Gastroesophageal sphincter (tissue), 4 donors: ENCODE results near the gene FLYWCH2. TPM values are rescaled to one million over a fixed set of nuclear protein-coding genes. Genes with fewer than 3 reads are reported as not detected.

Experiments used
- ATAC-seq: fragments of 150-250 bp; one replicate; pipeline ENCODE4 v1.9.1; 2016; ENCODE audit warnings: mild to moderate bottlenecking, moderate library complexity
- H3K27ac ChIP-seq, 4 donors: fragments of 200-600 bp; sonication (generic) in 3 of 4; 1 replicate in 3 of 4; 2 replicates in 1 of 4; pipeline ENCODE4 v1.5.1; 2016 to 2019
- H3K27me3 ChIP-seq: fragments of 200-600 bp; sonication (generic); one replicate; pipeline ENCODE4 v1.5.1; 2019
- H3K36me3 ChIP-seq, 2 donors: fragments of 200-600 bp; sonication (generic); one replicate each; pipeline ENCODE4 v1.5.1; 2019; ENCODE audit warnings: control low read depth in 1 of 2
- H3K4me1 ChIP-seq, 3 donors: fragments of 200-600 bp; sonication (generic); 1 replicate in 2 of 3; 2 replicates in 1 of 3; pipeline ENCODE4 v1.5.1; 2016 to 2019; ENCODE audit warnings: control low read depth in 2 of 3
- H3K4me3 ChIP-seq, 2 donors: fragments of 200-600 bp; sonication (generic); one replicate each; pipeline ENCODE4 v1.5.1; 2019; ENCODE audit warnings: mild to moderate bottlenecking in 1 of 2, moderate library complexity in 1 of 2
- H3K9me3 ChIP-seq, 3 donors: fragments of 200-600 bp; sonication (generic); one replicate each; pipeline ENCODE4 v1.5.1; 2017 to 2019; ENCODE audit warnings: control low read depth in 2 of 3
- EP300 ChIP-seq: sonication (generic); formaldehyde crosslinking; IDR thresholded peaks from one replicate; pipeline ENCODE4 v1.6.1; 2017; ENCODE audit warnings: antibody characterized with exemption, mild to moderate bottlenecking
- POLR2A ChIP-seq, 2 donors: fragments of 450-650 bp; IDR thresholded peaks; one replicate each; pipeline ENCODE4 v1.6.1; 2017; ENCODE audit warnings: antibody characterized with exemption in 2 of 2, mild to moderate bottlenecking in 2 of 2, moderate library complexity in 1 of 2
- POLR2AphosphoS5 ChIP-seq: sonication (generic); formaldehyde crosslinking; IDR thresholded peaks from one replicate; pipeline ENCODE4 v1.6.1; 2017; ENCODE audit warnings: antibody characterized with exemption
- WGBS, 2 donors: methylation state at CpG; one replicate each; pipeline ENCODE4 v1.1.5; 2018; ENCODE audit warnings: low coverage in 1 of 2; 5-methylcytosine and 5-hydroxymethylcytosine counted together
- total RNA-seq, 4 donors: library from RNA; depleted of rRNA; stranded (reverse); fragments of >200 nt; gene quantifications; one replicate each; pipeline ENCODE4 v1.1.0, GENCODE V29; 2016
- TF ChIP-seq, protein P1 (sequence below), 4 experiments: fragments of 200-600 bp in 2 of 4; fragments of 450-650 bp in 2 of 4; sonication (generic) in 1 of 4; IDR thresholded peaks; one replicate each; pipeline ENCODE4 v1.5.1; 2017 to 2019; ENCODE audit warnings: antibody characterized with exemption in 4 of 4, mild to moderate bottlenecking in 2 of 4, moderate library complexity in 2 of 4

The FLYWCH2 gene
- total RNA-seq, 4 donors from 2014 or later = 21.9 to 69.1 (median 38.8) TPM

DNA sequence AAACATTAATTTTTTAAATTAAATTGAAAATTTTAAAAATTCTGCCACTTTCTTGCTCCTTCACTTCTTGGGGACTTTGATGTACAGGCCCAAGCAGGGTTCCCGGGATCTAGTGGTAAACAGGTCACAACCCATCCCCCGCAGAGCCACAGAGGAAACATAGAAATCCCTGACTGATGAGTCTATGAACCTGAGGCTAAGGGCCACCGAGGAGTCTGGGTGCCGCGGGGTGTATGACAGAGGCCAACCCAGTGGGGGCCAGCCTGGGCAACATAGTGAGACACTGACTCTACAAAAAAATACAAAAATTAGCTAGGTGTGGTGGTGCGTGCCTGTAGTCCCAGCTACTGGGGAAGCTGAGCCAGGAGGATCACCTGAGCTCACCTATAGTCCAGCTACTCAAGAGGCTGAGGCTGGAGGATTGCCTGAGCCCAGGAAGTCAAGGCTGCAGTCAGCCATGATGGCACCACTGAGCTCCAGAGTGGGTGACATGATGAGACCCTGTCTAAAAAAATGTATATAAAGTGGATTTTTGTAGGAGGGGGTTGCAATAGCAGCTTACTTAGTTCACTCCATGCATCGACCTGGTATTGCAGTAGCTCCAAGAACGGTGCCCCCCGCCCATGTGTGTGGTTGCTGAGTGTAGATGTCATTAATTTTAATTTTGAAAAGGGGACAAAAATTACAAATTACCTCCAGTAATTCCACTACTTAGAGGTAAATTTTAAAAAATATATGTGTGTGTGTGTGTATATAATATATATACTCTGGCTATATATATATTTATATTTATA is 19.5 kb downstream of the FLYWCH2 start:
- H3K4me3 ChIP-seq = no peak overlapping the region
- 92 to 94% methylated on average over 7 to 8 of the region's 9 CpGs for WGBS, 2 donors
- peaks cover 0 to 27% (median 9%) of the 10 kb centered on the region in 3 donors for H3K4me1 ChIP-seq
- H3K27me3 ChIP-seq = no peaks in the 10 kb centered on the region
- no peak for ATAC-seq
- H3K27ac ChIP-seq = no peak overlapping the region
- H3K36me3 ChIP-seq = peaks cover 0 to 36% of the 10 kb centered on the region in 2 donors
- no peaks in the 10 kb centered on the region for H3K9me3 ChIP-seq
- TF ChIP-seq POLR2A (IDR thresholded peaks at IDR 0.05) (no peak), EP300 (no peak), POLR2AphosphoS5 (no peak)
- TF ChIP-seq, protein P1, sequence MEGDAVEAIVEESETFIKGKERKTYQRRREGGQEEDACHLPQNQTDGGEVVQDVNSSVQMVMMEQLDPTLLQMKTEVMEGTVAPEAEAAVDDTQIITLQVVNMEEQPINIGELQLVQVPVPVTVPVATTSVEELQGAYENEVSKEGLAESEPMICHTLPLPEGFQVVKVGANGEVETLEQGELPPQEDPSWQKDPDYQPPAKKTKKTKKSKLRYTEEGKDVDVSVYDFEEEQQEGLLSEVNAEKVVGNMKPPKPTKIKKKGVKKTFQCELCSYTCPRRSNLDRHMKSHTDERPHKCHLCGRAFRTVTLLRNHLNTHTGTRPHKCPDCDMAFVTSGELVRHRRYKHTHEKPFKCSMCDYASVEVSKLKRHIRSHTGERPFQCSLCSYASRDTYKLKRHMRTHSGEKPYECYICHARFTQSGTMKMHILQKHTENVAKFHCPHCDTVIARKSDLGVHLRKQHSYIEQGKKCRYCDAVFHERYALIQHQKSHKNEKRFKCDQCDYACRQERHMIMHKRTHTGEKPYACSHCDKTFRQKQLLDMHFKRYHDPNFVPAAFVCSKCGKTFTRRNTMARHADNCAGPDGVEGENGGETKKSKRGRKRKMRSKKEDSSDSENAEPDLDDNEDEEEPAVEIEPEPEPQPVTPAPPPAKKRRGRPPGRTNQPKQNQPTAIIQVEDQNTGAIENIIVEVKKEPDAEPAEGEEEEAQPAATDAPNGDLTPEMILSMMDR (IDR thresholded peaks at IDR 0.05) = no peak

DNA sequence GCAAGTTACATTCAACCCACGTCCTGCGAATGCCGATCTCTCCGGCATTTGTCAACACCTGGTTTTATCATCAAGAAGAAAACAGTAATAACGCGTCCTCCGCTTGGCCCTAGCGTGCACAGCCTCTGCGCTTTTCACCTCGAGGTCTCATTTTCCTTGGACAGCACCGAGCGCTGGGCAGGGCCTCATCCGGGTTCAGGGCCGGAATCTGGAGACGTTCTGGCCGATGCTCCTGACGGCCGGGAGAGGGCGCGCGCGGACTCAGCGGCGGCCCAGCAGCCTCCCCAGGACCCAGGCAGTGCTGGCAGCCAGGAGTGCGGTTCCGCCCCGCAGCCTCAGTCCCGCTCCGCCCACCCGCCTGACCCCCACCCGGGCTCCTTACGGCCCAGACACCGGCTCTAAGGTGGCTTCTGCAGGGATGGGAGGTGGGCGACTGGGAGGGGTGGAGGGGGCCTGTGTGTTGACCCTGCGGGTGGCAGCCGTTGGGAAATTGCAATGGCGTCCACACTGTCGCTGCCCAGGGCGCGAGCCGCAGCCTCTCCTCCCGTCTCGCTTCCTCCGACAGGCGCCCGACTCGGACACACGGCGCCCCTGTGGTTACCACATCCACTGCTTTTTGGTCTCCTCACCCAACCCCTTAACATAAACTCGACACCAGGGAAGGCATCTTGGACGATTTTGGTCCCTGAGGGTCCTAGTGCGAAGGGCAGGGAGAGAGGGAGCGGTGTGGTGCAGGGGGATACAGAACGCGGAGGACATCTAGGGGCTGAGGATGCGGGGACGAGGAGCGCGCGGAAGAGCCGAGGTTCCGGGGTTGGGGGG is 21.3 kb downstream of the FLYWCH2 start:
- Histone ChIP-seq H3K4me3 (peak overlapping the region; percentile 55 to 57), H3K27ac (peak overlapping the region; percentile 80 to 91 (median 89)), H3K36me3 (peaks cover 0 to 18% of the 10 kb centered on the region in 2 donors), H3K9me3 (no peaks in the 10 kb centered on the region), H3K27me3 (no peaks in the 10 kb centered on the region), H3K4me1 (peaks cover 0 to 28% (median 9%) of the 10 kb centered on the region in 3 donors)
- TF ChIP-seq POLR2A (IDR thresholded peaks at IDR 0.05) (peak; percentile 20 to 23), POLR2AphosphoS5 (peak; percentile 24), EP300 (no peak)
- TF ChIP-seq, protein P1 (IDR thresholded peaks at IDR 0.05) = peak in 3 of 4 experiments; percentile 88 to 97 (median 92)
- 0 to 3% methylated on average over 9 to 23 of the region's 62 CpGs for WGBS, 2 donors
- peak; percentile 60 for ATAC-seq

DNA sequence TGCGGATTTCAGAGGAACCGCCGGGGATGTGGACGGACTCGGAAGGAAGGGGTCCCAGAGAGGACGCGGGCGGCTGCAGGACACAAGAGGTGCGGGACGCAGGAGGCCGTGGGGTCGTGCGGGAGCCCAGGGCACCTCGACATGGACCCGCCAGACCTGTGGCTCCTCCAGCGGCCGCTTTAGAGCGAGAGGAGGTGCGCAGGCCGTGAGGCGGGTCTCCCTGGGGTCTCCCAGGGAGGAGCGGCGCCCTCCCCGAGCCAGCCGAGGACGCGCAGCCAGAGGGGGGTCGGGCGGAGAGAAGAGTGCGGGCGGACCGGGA is 21.9 kb downstream of the FLYWCH2 start:
- no peak for ATAC-seq

DNA sequence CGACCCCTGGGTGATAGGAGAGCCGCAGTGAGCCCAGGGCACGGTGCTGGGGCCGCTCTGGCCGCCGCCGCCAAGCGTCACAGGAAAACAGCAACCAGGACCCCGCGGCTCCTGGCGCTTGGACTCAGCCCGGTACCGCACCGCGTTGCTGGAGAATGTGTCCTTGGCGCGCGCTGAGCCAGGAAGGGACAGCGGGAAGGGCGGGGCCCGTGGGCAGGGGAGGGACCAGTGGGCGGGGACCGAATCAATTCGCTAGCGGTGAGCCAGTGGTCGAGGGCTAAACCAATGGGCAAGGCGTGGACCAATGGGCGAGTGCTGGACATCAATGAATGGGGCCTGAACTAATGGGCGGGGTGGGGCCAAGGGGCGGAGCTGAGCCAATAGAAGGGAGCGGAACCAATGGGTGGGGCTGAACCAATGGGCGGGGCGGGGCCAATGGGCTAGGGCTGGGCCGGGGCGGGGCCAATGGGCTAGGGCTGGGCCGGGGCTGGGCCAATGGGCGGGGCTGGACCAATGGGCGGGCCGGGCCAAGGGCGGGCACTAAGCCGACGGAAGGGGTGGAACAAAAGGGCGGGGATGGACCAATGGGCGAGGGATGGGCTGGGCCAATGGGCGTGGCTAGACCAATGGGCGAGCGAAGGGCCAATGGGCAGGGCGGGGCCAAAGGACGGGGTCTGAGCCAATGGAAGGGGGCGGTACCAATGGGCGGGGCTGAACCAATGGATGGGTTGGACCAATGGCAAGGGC is 22.4 kb downstream of the FLYWCH2 start:
- no peaks in the 10 kb centered on the region for H3K9me3 ChIP-seq
- TF ChIP-seq EP300 = no peak
- TF ChIP-seq, protein P1 (IDR thresholded peaks at IDR 0.05) = peak in 1 of 4 experiments; percentile 3
- peak; percentile 97 for TF ChIP-seq POLR2A (IDR thresholded peaks at IDR 0.05)
- TF ChIP-seq POLR2AphosphoS5 = peak; percentile 99
- H3K36me3 ChIP-seq = peaks cover 0 to 7% of the 10 kb centered on the region in 2 donors
- peak; percentile 93 for ATAC-seq
- H3K4me1 ChIP-seq = peaks cover 0 to 28% (median 9%) of the 10 kb centered on the region in 3 donors
- H3K27ac ChIP-seq = peak overlapping the region; percentile 80 to 91 (median 89)
- peak overlapping the region; percentile 55 to 57 for H3K4me3 ChIP-seq
- WGBS, 2 donors = 0% methylated on average over 5 to 7 of the region's 51 CpGs
- H3K27me3 ChIP-seq = no peaks in the 10 kb centered on the region

More for the DNA sequence above, 21.9 kb downstream of the FLYWCH2 start:
- TF ChIP-seq, protein P1 (IDR thresholded peaks at IDR 0.05) = peak in 1 of 4 experiments; percentile 23
- TF ChIP-seq POLR2A (IDR thresholded peaks at IDR 0.05) = no peak
- peaks cover 0 to 13% of the 10 kb centered on the region in 2 donors for H3K36me3 ChIP-seq
- no peaks in the 10 kb centered on the region for H3K27me3 ChIP-seq
- H3K4me3 ChIP-seq = peak overlapping the region; percentile 55 to 57
- peak overlapping the region; percentile 80 to 91 (median 89) for H3K27ac ChIP-seq
- H3K9me3 ChIP-seq = no peaks in the 10 kb centered on the region
- peaks cover 0 to 28% (median 9%) of the 10 kb centered on the region in 3 donors for H3K4me1 ChIP-seq
- WGBS, 2 donors = 0% methylated on average over 10 to 15 of the region's 32 CpGs
